GM10847 (cell line): ENCODE data around the gene ZNF234.

Source experiments
- POLR2A ChIP-seq: IDR thresholded peaks from 2 replicates; pipeline ENCODE4 v1.6.1; 2011; ENCODE audit not compliant: insufficient read length; ENCODE audit errors: extremely low read depth

The ZNF234 gene

DNA sequence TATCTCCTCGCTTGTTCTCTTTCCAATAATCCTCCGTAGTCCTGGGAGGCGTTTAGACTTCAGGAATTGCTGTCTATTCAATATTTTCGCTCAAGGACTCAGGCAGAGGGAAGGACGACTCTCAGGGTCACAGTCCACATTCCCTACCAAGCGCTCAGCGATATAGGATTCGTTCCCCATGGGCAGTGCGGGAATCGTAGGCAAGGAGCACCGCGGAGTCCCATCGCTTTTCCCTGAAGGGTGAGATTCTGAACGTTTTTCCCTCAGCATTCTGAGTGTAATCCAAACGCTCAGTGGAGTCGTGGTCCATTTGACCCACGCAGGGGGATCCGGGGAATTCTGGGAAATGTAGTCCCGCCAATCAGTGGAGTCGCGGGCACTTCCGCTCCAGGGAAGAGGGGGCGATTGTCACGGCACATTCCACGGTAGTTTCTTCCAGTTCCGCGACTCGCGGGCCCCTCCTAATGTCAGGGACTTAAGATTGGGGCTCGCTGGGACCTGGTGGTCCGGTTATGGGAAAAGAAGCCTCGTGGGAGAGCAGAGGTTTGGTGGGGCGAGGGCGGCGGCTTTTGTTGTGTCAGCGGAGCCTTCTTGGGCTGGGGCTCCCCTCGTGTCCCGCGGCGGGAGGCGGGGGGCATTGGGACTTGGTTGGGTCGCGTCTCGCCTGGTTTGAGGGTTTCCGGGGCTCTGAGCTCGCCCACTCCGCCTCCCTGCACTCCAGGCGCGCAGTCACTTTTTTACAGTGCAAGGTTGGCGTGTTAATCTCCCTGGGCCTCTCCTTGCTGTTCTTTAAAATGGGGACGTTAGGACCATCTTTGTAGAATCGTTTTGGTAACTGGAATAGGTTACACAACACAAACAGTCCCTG is at the start of gene ZNF234:
Gene ZNF234 (plus strand): TSS at position 364 of the 868 bp plus-strand sequence. CDS start 3,079 bp downstream, outside the sequence.
- TF ChIP-seq POLR2A, result peak; percentile 38

DNA sequence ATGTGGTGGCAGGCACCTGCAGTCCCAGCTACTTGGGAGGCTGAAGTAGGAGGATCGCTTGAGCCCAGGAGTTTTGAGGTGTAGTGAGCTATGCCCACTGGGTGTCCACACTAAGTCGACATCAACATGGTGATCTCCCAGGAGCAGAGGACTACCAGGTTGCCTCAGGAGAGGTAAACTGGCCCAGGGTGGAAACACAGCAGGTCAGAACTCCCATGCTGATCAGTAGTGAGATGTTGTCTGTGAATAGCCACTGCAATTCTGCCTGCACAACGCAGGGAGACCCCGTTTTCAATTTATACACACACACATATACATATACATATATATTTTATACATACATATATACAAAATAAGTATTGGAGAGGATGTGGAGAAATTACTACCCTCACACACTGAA is 49.2 kb upstream of the ZNF234 start:
- no peak for TF ChIP-seq POLR2A

DNA sequence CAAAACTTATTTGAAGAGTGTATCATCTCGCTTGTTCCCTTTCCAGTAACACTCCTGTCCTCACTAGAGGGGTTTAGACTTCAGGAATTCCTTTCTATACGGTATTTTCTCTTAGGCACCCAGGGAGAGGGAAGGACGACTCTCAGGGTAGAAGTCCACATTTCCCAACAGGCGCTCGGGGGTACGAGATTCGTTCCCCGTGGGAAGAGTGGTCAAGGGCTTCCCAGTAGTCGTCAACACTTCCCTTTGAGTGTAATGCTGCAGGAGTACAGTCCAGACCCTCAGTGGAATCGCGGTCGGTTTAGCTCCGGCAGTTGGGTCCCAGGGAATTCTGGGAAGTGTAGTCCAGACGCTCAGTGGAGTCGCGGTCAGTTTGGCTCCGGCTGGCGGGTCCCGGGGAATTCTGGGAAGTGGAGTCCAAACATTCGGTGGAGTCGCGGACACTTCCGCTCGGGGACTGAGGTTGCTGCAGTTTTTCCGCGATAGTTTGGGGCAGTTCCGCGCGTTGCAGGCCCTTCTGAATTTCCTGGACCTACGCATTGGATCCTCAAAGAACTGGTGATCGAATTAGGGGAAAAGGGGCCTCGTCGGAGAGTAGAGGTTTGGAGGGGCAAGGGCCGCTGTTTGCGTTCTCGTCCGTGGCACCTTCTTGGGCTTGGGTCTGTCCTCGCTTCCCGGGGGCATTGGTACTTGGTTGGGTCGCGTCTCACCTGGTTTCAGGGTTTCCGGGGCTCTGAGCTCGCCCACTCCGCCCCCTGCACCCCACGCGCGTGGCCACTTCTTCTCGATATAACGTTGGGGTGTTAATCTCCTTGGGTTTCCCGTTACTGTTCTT is 47.2 kb upstream of the ZNF234 start, which contains the start of gene ZNF224:
Gene ZNF224 (plus strand): TSS at position 431 of the 835 bp plus-strand sequence. CDS start 3,513 bp downstream, outside the sequence.
- no peak for TF ChIP-seq POLR2A

DNA sequence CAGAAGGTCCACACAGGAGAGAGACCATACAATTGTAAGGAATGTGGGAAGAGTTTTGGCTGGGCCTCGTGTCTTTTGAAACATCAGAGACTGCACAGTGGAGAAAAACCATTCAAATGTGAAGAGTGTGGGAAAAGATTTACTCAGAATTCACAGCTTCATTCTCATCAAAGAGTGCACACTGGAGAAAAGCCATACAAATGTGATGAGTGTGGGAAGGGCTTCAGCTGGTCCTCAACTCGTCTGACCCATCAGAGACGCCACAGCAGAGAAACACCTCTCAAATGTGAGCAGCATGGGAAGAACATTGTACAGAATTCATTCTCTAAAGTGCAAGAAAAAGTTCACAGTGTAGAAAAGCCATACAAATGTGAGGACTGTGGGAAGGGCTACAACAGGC is 33.6 kb upstream of the ZNF234 start:
- no peak for TF ChIP-seq POLR2A

DNA sequence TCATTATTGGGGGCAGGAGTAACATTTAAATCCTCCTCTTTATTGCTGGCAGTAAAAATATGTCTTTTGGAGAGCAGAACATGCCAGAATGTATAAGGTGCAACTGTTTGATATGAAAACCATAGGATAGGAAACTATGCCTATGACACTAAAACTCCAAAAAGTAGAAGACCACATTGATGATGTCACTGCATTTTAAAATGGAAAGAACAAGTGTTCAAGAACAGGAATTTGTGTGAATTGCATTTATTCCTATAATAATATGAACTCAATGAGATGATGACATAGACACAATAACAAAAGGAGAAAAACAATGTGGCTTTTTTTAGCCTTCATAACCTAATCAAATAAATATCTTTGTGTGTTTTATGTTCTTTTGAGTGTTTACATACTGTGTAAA is 31.9 kb upstream of the ZNF234 start:
- no peak for TF ChIP-seq POLR2A

DNA sequence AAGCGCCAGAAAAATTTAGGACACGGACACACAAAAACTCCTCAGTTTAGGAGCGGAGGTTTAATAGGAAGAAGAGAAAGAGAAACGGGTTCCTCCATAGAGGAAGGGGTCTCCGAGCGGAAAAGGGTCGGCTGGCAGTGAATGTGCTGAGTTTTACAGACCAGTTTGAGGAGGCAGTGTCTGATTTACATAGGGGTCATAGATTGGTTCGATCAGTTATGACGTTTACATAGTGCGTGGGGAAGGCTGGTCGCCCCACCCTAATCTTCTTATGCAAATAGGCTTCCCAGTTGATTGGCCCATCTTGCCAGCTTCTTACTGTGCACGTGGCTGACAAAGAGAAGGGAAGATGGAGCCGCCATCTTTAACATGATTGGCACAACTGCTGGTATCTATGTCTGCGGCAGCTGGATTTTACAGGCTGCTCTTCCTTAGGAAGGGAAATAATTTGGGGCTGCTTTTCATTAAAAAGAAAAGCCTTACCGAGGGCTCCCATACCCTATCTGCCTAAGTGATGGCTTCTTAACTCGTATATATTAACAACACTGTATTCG is 29.4 kb upstream of the ZNF234 start:
- TF ChIP-seq POLR2A, result no peak

DNA sequence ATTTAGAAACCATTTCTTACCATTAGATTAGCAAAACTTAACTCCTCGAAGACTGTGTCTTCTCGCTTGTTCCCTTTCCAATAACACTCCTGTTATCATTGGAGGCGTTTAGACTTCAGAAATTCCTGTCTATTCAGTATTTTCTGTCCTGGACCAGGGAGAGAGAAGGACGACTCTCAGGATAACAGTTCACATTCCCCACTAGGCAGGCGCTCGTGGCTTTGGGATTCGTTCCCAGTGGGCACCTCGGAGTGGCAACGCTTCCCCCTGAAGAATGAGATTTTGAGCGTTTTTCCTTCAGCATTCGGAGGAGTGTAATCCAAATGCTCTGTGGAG is 28.6 kb upstream of the ZNF234 start:
- TF ChIP-seq POLR2A, result no peak

DNA sequence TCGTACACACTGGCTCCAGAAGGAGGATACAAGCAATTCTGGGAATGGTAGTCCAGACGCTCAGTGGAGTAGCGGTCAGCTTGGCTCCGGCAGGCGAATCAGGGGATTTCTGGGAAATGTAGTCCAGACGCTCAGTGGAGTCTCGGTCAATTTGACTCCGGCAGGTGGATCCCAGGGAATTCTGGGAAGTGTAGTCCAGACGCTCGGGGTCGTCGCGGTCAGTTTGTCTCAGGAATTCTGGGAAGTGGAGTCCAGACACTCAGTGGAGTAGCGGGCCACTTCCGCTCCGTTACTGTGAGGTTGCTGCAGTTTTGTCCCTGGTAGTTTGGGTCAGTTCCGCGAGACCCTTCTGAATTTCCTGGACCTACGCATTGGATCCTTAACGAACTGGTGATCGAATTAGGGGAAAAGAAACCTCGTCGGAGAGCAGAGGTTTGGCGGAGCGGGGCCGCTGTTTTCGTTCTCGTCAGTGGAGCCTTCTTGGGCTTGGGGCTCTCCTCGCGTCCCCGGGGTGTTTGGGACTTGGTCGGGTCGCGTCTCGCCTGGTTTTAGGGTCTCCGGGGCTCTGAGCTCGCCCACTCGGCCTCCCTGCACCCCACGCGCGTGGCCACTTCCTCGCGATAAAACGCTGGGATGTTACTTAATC is 28.1 kb upstream of the ZNF234 start, which contains the start of gene ZNF225:
Gene ZNF225 (plus strand): TSS at position 262 of the 646 bp plus-strand sequence. CDS start 2,429 bp downstream, outside the sequence.
- peak; percentile 42 for TF ChIP-seq POLR2A

DNA sequence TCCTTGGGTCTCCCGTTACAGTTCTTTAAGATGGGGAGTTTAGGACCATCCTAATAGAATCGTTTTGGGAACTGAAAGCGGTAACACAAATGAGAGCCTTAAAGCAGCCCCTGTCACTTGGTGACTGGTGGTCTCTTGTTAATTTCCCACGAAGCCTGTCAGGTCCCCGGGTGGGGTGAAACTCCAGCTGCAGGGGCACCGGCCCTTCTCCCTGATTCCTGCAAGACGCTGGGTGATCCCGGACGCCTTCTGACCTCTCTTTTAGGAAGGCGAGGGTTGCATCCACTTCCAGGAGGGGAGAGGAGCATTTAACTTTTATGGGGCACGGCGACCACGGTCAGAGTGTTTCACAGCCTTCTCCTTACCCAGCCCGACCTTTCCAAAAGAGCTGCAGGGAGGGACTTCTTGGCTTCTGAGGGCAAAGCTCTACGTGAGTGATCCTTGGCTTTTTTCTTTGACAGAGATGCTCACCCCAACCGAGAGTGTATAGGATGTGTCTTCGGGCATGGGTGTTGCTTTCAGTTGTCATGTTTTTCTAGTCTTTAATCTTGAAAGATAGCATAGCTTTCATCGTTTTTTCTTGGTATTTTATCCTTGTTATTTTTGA is 27.5 kb upstream of the ZNF234 start:
- TF ChIP-seq POLR2A, result no peak

DNA sequence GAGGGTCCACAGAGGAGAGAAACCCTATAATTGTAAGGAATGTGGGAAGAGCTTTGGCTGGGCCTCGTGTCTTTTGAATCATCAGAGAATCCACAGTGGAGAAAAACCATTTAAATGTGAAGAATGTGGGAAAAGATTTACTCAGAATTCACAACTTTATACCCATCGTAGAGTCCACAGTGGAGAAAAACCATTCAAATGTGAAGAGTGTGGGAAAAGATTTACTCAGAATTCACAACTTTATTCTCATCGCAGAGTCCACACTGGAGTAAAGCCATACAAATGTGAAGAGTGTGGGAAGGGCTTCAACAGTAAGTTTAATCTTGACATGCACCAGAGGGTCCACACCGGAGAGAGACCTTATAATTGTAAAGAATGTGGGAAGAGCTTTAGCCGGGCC is 9.4 kb upstream of the ZNF234 start:
- TF ChIP-seq POLR2A, result no peak

DNA sequence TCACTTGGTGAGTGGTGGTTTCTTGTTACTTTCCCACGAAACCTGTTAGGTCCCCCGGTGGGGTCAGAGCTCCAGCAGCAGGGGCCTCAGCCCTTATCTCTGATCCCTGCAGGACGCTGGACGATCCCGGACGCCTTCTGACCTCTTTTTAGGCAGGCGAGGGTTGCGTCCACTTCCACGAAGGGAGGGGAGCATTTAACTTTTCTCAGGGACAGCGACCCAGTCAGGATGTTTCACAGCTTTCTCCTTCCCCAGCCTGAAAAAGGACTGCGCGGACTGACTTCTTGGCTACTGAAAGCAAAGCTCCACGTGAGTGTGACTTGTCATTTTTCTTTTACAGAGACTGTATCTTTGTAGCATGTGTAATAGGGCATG is 692 bp downstream of the ZNF234 start:
- no peak for TF ChIP-seq POLR2A

DNA sequence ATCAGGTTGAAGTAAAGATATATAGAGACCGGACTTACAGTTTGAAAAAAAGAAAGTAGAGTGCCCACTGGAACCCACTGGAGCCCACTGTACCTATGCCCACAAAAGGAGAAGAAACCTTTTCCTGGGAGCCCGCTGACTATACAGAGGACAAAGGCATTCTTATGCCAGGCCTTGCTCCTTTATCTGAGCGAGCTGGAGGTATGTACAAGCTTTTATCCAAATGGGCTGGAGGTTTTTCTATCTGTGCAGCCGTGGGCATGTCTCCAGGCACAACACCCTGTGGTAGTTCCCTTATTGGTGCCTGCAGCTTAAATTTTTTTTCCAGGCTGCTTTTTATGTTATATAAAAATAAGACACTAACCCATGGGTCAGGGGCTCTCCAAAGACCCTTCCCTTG is 8.4 kb downstream of the ZNF234 start:
- TF ChIP-seq POLR2A, result no peak

DNA sequence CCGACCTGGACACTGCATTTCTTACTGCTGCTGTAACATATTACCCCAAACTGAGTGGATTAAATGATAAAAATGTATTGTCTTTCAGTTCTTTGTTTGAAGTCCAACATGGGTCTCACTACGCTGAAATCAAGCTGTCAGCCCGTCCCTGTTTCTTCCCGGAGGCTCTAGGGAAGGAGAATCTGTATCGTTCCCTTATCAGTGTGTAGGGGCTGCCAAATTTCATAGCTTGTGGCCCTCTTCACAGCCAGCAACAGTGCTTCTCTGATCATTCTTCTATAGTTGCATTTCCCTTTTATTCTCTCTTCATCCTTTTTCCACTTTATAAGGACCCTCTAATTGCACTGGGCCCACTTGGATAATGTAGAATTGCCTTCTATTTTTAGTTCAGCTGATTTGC is 10.1 kb downstream of the ZNF234 start:
- no peak for TF ChIP-seq POLR2A

DNA sequence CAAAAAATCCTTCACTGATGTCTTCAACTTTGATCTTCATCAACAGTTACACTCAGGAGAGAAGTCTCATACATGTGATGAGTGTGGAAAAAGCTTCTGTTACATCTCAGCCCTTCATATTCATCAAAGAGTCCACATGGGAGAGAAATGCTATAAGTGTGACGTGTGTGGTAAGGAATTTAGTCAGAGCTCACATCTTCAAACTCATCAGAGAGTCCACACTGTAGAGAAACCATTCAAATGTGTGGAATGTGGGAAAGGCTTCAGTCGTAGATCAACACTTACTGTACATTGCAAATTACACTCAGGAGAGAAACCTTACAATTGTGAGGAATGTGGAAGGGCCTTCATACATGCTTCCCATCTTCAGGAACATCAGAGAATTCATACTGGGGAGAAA is 15.1 kb downstream of the ZNF234 start:
- TF ChIP-seq POLR2A, result no peak

DNA sequence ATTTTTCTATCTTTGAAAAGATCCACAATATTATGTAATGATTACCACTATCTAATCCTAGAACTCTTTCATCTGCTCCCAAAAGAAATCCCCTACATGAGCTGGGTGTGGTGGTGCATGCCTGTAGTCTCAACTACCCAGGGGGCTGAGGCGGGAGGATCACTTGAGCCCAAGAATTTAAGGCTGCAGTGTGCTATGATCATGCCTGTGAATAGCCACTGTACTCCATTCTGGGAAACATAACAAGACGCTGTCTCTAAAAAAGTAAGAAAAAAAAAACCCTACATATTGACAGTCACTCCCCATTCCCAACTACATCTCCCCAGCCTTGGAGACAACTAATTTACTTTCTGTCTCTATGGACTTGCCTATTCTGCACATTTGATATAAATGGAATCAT is 22.4 kb downstream of the ZNF234 start:
- TF ChIP-seq POLR2A, result no peak

DNA sequence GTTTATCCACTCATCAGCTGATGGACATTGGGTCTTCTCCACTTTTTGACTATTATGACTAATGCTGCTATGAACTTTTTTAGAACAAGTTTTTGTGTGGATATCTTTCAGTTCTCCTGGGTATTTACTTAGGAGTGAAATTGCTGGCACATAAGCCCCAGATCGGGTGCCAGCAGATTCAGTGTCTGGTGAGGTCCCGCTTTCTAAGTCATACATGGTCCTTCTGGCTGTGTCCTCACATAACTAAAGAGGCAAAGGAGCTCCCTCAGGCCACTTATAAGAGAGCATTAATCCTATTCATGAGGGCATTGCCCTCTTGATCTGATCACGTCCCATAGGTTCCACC is 22.9 kb downstream of the ZNF234 start:
- no peak for TF ChIP-seq POLR2A
